Measurements from ENCODE around the gene THSD7B.

The THSD7B gene

DNA sequence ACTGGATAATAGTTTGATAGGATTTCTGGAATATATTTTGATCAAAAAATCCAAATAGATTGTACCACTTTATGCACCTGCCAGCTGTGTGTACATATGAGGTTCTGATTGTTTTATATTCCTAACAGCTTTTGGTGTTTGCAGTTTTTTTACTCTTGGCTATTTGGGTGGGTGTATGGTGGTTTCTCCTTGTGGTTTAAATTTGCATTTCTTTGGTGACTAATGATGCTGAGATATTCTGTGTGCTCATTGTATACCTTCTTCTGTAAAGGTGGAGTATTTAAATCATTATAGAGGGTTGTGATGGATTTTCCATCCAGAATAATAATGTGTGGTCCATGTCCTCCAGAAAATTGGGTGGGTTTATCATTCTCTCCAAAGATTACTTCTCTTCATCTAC is 372.9 kb downstream of the THSD7B start:
- H3K4me1 Mint-ChIP-seq, result peaks cover under 1% of the 10 kb centered on the region
- H3K27me3 Mint-ChIP-seq (ENCODE audit: low read depth), result peaks cover 4% of the 10 kb centered on the region
- no peaks in the 10 kb centered on the region for H3K36me3 Mint-ChIP-seq (ENCODE audit: low read depth)
- TF ChIP-seq, protein P1, sequence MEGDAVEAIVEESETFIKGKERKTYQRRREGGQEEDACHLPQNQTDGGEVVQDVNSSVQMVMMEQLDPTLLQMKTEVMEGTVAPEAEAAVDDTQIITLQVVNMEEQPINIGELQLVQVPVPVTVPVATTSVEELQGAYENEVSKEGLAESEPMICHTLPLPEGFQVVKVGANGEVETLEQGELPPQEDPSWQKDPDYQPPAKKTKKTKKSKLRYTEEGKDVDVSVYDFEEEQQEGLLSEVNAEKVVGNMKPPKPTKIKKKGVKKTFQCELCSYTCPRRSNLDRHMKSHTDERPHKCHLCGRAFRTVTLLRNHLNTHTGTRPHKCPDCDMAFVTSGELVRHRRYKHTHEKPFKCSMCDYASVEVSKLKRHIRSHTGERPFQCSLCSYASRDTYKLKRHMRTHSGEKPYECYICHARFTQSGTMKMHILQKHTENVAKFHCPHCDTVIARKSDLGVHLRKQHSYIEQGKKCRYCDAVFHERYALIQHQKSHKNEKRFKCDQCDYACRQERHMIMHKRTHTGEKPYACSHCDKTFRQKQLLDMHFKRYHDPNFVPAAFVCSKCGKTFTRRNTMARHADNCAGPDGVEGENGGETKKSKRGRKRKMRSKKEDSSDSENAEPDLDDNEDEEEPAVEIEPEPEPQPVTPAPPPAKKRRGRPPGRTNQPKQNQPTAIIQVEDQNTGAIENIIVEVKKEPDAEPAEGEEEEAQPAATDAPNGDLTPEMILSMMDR (IDR thresholded peaks at IDR 0.05; ENCODE audit: unreplicated experiment in 3 of 3), result no peak
- no peaks in the 10 kb centered on the region for H3K9me3 Mint-ChIP-seq
- H3K27ac Mint-ChIP-seq, result no peak overlapping the region
- H3K4me3 Mint-ChIP-seq, result no peak overlapping the region

- Mint-ChIP-seq H3K4me1 (peaks cover 6% of the 10 kb centered on the region), H3K36me3 (ENCODE audit: low read depth) (peaks cover 4% of the 10 kb centered on the region), H3K4me3 (no peak overlapping the region), H3K9me3 (peaks cover 4% of the 10 kb centered on the region), H3K27me3 (ENCODE audit: low read depth) (peaks cover 3% of the 10 kb centered on the region), H3K27ac (no peak overlapping the region)
- TF ChIP-seq, protein P1 (IDR thresholded peaks at IDR 0.05; ENCODE audit: unreplicated experiment in 3 of 3), result no peak
Measured at GRCh38 chr2:137151731-137152130, 386.4 kb downstream of the THSD7B start.

- peaks cover 9% of the 10 kb centered on the region for H3K27me3 Mint-ChIP-seq (ENCODE audit: low read depth)
- H3K9me3 Mint-ChIP-seq, result no peaks in the 10 kb centered on the region
- peaks cover 6% of the 10 kb centered on the region for H3K4me1 Mint-ChIP-seq
- TF ChIP-seq, protein P1 (IDR thresholded peaks at IDR 0.05; ENCODE audit: unreplicated experiment in 3 of 3), result no peak
- no peak overlapping the region for H3K4me3 Mint-ChIP-seq
- no peaks in the 10 kb centered on the region for H3K36me3 Mint-ChIP-seq (ENCODE audit: low read depth)
- no peak overlapping the region for H3K27ac Mint-ChIP-seq
Measured at GRCh38 chr2:137154946-137155345, 389.6 kb downstream of the THSD7B start.

- Mint-ChIP-seq H3K36me3 (ENCODE audit: low read depth) (no peaks in the 10 kb centered on the region), H3K4me3 (no peak overlapping the region), H3K4me1 (peaks cover 6% of the 10 kb centered on the region), H3K27ac (no peak overlapping the region), H3K27me3 (ENCODE audit: low read depth) (peaks cover 11% of the 10 kb centered on the region), H3K9me3 (no peaks in the 10 kb centered on the region)
- TF ChIP-seq, protein P1 (IDR thresholded peaks at IDR 0.05; ENCODE audit: unreplicated experiment in 3 of 3), result no peak
Measured at GRCh38 chr2:137155356-137156104, 390.2 kb downstream of the THSD7B start.

GRCh38 chr2:137156221-137156844 is 391.0 kb downstream of the THSD7B start:
- no peaks in the 10 kb centered on the region for H3K36me3 Mint-ChIP-seq (ENCODE audit: low read depth)
- H3K27ac Mint-ChIP-seq, result no peak overlapping the region
- TF ChIP-seq, protein P1 (IDR thresholded peaks at IDR 0.05; ENCODE audit: unreplicated experiment in 3 of 3), result no peak
- peaks cover 11% of the 10 kb centered on the region for H3K27me3 Mint-ChIP-seq (ENCODE audit: low read depth)
- H3K9me3 Mint-ChIP-seq, result no peaks in the 10 kb centered on the region
- H3K4me3 Mint-ChIP-seq, result no peak overlapping the region
- H3K4me1 Mint-ChIP-seq, result peaks cover 6% of the 10 kb centered on the region

Data from nephron (organoid).